ENCODE results near the gene FAM219A. TPM values are rescaled to one million over a fixed set of nuclear protein-coding genes. Genes with fewer than 3 reads are reported as not detected.

The FAM219A gene
- total RNA-seq, 2 donors from 2014 or later, result 19.2 to 20.2 TPM

GRCh38 chr9:34505370-34506120 is 47.2 kb upstream of the FAM219A start:
- H3K9me3 ChIP-seq, result no peaks in the 10 kb centered on the region
- H3K4me1 ChIP-seq (ENCODE audit: control insufficient read depth in 1 of 2, low read depth in 2 of 2), result peaks cover 16 to 26% of the 10 kb centered on the region in 2 donors
- DNase-seq (ENCODE audit: low spot score) (no peak), ATAC-seq (ENCODE audit: insufficient number of reproducible peaks, low FRiP score, low read depth) (no peak)
- TF ChIP-seq CTCF (IDR thresholded peaks at IDR 0.05), result no peak
- H3K36me3 ChIP-seq, result no peaks in the 10 kb centered on the region
- no peak overlapping the region for H3K27ac ChIP-seq
- no peaks in the 10 kb centered on the region for H3K27me3 ChIP-seq (replicated peaks; ENCODE audit: insufficient read depth)
- H3K4me3 ChIP-seq, result no peak overlapping the region

GRCh38 chr9:34503406-34503805 is 45.0 kb upstream of the FAM219A start:
- Histone ChIP-seq H3K9me3 (no peaks in the 10 kb centered on the region), H3K4me3 (no peak overlapping the region), H3K36me3 (no peaks in the 10 kb centered on the region), H3K27ac (no peak overlapping the region), H3K27me3 (replicated peaks; ENCODE audit: insufficient read depth) (no peaks in the 10 kb centered on the region), H3K4me1 (ENCODE audit: control insufficient read depth in 1 of 2, low read depth in 2 of 2) (peaks cover 16 to 26% of the 10 kb centered on the region in 2 donors)
- no peak for TF ChIP-seq CTCF (IDR thresholded peaks at IDR 0.05)
- ATAC-seq (ENCODE audit: insufficient number of reproducible peaks, low FRiP score, low read depth), result no peak
- DNase-seq (ENCODE audit: low spot score), result no peak

- no peak for DNase-seq (ENCODE audit: low spot score)
- H3K4me3 ChIP-seq, result no peak overlapping the region
- no peak overlapping the region for H3K27ac ChIP-seq
- no peaks in the 10 kb centered on the region for H3K36me3 ChIP-seq
- TF ChIP-seq CTCF (IDR thresholded peaks at IDR 0.05), result no peak
- H3K4me1 ChIP-seq (ENCODE audit: control insufficient read depth in 1 of 2, low read depth in 2 of 2), result peaks cover 16 to 26% of the 10 kb centered on the region in 2 donors
- no peaks in the 10 kb centered on the region for H3K27me3 ChIP-seq (replicated peaks; ENCODE audit: insufficient read depth)
- ATAC-seq (ENCODE audit: insufficient number of reproducible peaks, low FRiP score, low read depth), result no peak
- H3K9me3 ChIP-seq, result no peaks in the 10 kb centered on the region
These were observed 44.5 kb upstream of the FAM219A start for GRCh38 chr9:34502891-34503290.

GRCh38 chr9:34502471-34502870 is 44.1 kb upstream of the FAM219A start:
- H3K4me3 ChIP-seq, result no peak overlapping the region
- no peak for DNase-seq (ENCODE audit: low spot score)
- H3K4me1 ChIP-seq (ENCODE audit: control insufficient read depth in 1 of 2, low read depth in 2 of 2), result peaks cover 16 to 26% of the 10 kb centered on the region in 2 donors
- ATAC-seq (ENCODE audit: insufficient number of reproducible peaks, low FRiP score, low read depth), result no peak
- no peaks in the 10 kb centered on the region for H3K27me3 ChIP-seq (replicated peaks; ENCODE audit: insufficient read depth)
- no peaks in the 10 kb centered on the region for H3K9me3 ChIP-seq
- TF ChIP-seq CTCF (IDR thresholded peaks at IDR 0.05), result no peak
- H3K27ac ChIP-seq, result no peak overlapping the region
- H3K36me3 ChIP-seq, result no peaks in the 10 kb centered on the region

- no peaks in the 10 kb centered on the region for H3K9me3 ChIP-seq
- no peak overlapping the region for H3K27ac ChIP-seq
- H3K4me1 ChIP-seq (ENCODE audit: control insufficient read depth in 1 of 2, low read depth in 2 of 2), result peaks cover 16 to 26% of the 10 kb centered on the region in 2 donors
- no peak for ATAC-seq (ENCODE audit: insufficient number of reproducible peaks, low FRiP score, low read depth)
- DNase-seq (ENCODE audit: low spot score), result no peak
- TF ChIP-seq CTCF (IDR thresholded peaks at IDR 0.05), result peak; percentile 27
- H3K4me3 ChIP-seq, result no peak overlapping the region
- no peaks in the 10 kb centered on the region for H3K36me3 ChIP-seq
- H3K27me3 ChIP-seq (replicated peaks; ENCODE audit: insufficient read depth), result no peaks in the 10 kb centered on the region
These were observed 43.6 kb upstream of the FAM219A start for GRCh38 chr9:34501889-34502425.
